Measurements from ENCODE around the gene C1orf53.
"Not testable (repeated sequence)": the region's sequence is repeated elsewhere in the genome, so short reads cannot be mapped to it uniquely, and the experiment has no call there.

C1orf53 gene

DNA sequence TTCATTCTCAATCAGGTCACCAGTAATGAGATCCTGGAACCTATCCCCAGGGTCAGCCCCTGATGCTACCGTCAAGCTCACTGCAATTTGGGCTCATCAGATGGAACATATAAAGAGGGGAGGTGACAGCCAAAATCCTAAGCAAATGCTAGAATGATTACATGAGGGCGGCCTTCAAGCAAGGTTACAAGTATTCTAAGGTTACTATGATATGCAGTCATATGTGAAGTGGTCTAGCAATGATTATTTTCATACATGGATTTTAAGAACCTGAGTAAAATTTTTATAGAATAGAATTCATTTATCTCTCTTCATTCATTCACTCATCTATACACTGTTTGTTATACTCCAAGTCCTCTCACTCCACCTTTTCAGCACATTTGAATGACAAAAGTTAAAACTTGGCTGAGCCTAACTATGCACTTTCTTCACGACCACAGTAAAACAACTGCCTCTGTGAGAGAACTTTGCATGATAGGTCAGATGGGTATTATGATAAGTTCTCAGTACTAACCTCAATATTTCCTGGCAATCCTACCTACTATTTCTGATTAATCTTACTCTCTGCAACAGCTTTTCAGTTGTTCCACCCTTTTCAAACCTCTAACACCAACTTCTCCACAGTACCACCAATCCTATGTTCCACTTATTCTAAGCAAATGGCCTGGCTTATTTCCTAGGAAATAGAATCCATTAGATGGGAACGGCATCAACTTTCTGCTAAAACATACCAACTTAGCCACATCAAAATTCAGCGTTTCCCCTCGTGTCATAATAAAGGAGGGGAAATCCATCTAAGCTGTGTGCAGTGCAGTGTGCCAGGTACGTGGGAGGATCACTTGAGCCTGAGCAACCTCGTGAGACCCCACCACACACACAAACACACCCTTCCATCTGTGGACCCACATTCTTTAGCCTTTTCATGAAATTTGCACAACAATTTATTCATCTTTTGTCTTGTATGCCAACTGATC, 46.8 kb downstream of the C1orf53 start:
- DNase-seq: no peak

GRCh38 chr1:197951089-197951488, 48.7 kb downstream of the C1orf53 start:
- DNase-seq: no peak
- TF ChIP-seq POLR2A (IDR thresholded peaks at IDR 0.05; ENCODE audit: low read length): no peak
- TF ChIP-seq GATA1 (IDR thresholded peaks at IDR 0.05; ENCODE audit: low read depth, low read length): no peak

More for the DNA sequence above, 46.8 kb downstream of the C1orf53 start:
- TF ChIP-seq GATA1 (IDR thresholded peaks at IDR 0.05; ENCODE audit: low read depth, low read length): no peak
- no peak for TF ChIP-seq POLR2A (IDR thresholded peaks at IDR 0.05; ENCODE audit: low read length)

DNA sequence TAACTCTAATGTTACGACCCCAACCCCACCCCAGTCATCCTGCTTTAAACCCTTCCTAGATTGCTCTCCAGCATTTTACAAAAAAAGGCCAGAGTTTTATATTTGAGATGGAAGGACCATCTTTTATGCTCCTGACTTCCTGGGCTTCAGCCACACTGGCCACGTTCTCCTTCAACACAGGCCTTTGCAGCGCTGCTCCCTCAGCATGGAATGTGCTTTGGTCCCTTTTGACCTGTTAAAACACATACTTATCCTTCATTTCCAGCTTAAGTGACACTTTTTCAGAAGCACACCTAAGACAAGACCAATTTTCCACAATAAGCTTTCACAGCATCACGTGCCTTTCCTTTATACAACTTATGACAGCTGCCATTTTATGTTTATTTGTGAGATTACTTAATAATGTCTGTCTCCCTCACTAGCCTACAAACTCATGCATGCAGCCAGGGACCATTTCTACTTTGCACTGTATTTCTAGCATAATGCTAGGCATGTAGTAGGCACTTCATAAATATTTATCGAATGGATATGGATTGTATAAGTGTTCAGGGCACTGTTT, 49.3 kb downstream of the C1orf53 start:
- TF ChIP-seq POLR2A (IDR thresholded peaks at IDR 0.05; ENCODE audit: low read length) (no peak), GATA1 (IDR thresholded peaks at IDR 0.05; ENCODE audit: low read depth, low read length) (no peak)
- no peak for DNase-seq

GRCh38 chr1:197953472-197953871, 51.0 kb downstream of the C1orf53 start:
- DNase-seq: not testable (repeated sequence)

DNA sequence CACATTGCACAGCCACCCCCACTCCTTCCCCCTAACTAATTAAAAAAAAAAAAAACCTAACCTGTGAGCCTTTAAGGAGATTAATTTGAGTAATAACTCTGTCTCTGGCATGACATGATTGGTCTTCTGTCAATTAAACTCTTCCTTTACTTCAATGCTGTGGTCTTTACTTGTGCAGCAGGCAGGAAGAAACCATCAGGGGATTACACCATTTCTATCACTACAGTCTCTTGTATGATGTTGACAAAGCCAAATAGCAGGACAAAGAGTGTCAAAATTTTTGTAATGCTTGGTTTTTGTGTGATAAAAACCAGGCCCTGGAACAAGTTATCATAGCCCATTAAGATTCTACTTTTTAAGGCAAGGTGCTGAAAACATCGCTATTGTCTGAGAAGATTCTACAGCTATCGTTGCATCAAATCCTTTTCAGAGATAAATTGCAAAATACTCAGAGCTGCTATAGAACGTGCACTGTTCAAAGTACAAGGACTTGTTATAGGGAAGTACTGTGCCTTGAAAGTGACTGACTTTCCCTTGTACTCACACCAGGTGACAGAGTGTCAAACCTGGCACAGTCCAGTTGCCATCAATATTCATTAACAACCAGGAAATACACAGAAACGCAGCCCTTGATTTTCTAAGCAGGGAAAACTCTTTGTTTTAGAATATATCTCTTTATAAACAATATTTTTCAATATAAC, 52.4 kb downstream of the C1orf53 start:
- DNase-seq: no peak
- TF ChIP-seq POLR2A (IDR thresholded peaks at IDR 0.05; ENCODE audit: low read length): no peak
- TF ChIP-seq GATA1 (IDR thresholded peaks at IDR 0.05; ENCODE audit: low read depth, low read length): no peak

- DNase-seq: no peak
- TF ChIP-seq POLR2A (IDR thresholded peaks at IDR 0.05; ENCODE audit: low read length): no peak
- TF ChIP-seq GATA1 (IDR thresholded peaks at IDR 0.05; ENCODE audit: low read depth, low read length): no peak
Measured at GRCh38 chr1:197955486-197956394, 53.3 kb downstream of the C1orf53 start.

All from erythroblast (primary cell).